HG03196 (cell line): ENCODE results near the gene AUNIP.

Source experiments
- ATAC-seq: cut with Tn5 transposase; IDR thresholded peaks from one replicate; pipeline ENCODE4 v1.9.1; 2021; ENCODE audit not compliant: unreplicated experiment

AUNIP gene

DNA sequence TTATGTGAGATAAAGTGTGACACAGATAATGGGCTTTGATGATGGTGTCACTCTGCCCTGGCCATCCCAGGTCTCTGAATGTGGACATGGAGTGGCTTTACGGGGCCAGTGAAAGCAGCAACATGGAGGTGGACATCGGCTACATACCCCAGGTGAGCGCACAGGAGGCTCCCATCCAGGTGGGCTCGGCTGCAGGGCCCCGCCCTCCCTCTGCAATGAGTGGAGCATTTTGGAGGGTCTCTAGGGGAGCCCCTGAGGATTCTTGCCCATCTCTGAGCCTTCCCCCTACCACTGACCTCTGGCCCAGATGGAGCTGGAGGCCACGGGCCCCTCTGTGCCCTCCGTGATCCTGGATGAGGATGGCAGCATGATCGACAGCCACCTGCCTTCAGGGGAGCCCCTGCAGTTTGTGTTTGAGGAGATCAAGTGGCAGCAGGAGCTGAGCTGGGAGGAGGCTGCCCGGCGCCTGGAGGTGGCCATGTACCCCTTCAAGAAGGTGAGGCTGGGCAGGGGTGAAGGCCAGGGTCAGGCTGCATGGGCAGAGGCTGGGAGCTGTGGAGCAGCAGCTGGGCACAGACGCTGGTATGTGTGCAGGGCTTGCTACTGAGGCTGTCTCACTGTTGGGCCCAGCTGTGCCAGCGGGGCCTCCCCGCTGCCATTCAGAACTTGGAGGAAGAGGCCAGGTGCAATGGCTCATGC, 47.7 kb downstream of the AUNIP start:
- no peak for ATAC-seq

- ATAC-seq, result no peak
Measured at GRCh38 chr1:25810341-25811299, 48.6 kb downstream of the AUNIP start.

- ATAC-seq, result no peak
Measured at GRCh38 chr1:25809929-25810328, 49.3 kb downstream of the AUNIP start.

DNA sequence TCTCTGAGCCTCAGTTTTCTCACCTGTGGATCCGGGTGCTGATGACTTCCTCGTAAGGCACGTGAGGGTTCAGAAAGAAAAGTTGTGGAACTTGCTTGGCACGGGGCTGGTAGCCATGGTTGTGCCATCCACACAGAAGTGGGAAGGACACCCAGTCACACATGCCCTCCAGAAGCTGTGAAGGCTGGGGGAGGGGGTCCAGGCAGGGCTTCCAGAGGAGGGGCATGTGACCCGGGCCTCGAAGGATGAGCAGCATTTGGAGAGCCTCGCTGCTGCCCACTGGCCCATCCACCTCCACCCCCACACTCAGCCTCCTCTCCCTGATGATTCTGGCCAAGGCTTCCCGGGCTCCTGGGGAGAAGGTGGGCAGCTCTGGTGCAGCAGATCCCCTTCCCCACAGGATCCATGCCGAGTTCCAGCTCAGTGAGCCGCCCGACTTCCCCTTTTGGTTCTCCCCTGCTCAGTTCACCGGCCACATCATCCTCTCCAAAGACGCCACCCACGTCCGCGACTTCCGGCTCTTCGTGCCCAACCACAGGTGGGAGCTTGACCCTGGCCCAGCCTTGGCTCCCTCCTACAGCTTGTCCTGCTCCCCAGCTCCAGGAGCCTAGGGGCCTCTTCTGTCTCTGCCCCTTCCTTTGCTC, 49.9 kb downstream of the AUNIP start:
- ATAC-seq, result no peak

GRCh38 chr1:25808481-25809244, 50.6 kb downstream of the AUNIP start:
- ATAC-seq, result no peak

GRCh38 chr1:25807480-25808390, 51.5 kb downstream of the AUNIP start:
- ATAC-seq, result no peak

DNA sequence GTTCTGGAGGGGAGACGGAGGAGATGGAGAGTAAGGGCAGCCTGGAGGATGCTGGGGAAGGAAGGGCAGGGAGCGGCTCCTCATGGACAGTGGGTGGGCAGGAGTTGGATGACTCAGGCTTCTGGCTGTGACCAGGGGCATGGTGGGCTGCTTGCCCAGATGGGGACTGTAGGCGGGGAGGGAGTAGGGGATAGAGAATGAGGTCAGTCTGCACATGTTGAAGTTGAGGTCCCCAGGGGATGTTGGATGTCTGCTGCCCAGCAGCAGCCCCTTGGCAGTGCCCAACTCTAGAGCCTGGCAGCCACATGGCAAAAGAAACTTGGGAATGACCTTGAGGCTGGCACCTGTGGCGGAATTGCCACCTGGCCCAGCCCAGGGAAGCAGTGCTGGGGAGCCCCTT, 52.8 kb downstream of the AUNIP start:
- no peak for ATAC-seq

DNA sequence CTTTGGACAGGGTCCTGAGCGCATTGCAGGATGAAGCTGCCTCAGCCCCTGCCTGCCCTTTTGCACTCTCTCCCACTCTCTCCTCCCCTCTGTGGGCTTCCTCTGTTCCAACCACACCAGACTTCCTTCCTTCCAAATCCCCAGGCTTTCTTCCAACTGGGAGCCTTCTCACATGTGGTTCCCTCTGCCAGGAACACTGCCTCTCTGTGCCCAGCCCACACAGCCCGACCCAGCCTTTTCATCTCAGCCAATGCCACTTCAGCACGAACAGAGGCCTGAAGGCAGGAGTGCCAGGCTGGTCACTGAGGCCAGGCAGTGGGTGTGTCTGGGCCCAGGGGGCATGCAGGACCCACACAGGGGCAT, 53.4 kb downstream of the AUNIP start:
- ATAC-seq, result no peak

DNA sequence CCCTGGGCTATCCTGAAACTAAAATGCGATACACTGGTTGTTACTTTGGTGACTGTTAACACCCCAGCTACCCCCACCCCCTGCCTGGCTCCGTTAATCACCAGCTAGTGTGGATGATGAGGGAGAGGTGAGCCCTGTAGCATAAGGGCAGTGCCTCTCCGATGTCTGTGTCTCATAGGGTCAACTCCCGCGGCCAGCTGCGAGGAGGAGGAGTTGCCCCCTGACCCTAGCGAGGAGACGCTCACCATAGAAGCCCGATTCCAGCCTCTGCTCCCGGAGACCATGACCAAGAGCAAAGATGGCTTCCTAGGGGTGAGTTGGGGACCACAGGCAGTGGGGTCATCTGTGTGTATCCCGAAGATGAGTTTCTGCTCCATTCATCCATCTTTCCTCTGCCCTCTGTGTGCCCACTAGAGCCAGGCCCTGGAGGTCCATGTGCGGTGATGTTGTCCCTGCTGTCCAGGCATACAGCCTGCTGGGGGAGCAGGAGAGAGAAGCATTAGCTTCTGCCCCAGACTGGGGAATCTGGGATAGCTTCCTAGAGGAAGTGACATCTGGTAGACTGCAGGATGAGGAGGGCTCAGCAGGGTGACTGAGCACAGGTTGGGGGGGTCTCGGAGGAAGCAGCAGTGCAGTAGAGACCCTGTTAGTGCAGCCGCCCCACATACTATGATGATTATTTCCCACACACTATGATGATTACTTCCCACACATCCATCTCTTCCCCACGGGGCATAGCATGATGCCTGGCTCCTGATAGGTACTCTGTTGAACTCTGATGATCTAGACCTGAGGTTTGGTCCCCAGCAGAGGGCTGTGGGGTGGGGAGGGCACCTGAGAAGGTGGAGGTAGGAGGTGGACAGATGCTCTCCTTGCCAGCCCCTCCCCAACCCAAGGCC, 54.0 kb downstream of the AUNIP start:
- no peak for ATAC-seq

- no peak for ATAC-seq
Measured at GRCh38 chr1:25804244-25804963, 54.9 kb downstream of the AUNIP start.

DNA sequence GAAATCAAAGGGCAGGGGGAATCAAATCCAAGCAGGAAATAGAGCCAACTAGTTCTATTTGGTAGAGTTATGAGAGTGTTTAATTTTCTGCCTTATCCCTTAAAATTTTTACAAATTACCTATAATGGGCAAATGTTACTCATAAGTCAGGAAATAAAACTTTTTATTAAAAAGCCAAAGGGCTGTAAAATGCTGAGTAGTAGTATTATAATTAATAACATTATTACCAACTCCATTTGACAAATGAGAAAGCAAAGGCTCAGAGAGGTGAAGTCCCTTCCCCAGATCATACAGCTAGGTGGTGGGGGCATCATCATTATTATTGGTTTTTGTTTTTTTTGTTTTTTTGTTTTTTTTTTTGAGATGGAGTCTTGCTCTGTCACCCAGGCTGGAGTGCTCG, 55.9 kb downstream of the AUNIP start:
- ATAC-seq, result no peak

- ATAC-seq, result no peak
Measured at GRCh38 chr1:25802915-25803314, 56.3 kb downstream of the AUNIP start.

GRCh38 chr1:25800703-25801377, 58.4 kb downstream of the AUNIP start:
- ATAC-seq, result no peak

- ATAC-seq, result no peak
Measured at GRCh38 chr1:25799935-25800702, 59.1 kb downstream of the AUNIP start, which contains the start of gene SELENON. TSS of gene SELENON (plus strand) at chr1:25800193. CDS start at chr1:25800231, 38 bp downstream.

DNA sequence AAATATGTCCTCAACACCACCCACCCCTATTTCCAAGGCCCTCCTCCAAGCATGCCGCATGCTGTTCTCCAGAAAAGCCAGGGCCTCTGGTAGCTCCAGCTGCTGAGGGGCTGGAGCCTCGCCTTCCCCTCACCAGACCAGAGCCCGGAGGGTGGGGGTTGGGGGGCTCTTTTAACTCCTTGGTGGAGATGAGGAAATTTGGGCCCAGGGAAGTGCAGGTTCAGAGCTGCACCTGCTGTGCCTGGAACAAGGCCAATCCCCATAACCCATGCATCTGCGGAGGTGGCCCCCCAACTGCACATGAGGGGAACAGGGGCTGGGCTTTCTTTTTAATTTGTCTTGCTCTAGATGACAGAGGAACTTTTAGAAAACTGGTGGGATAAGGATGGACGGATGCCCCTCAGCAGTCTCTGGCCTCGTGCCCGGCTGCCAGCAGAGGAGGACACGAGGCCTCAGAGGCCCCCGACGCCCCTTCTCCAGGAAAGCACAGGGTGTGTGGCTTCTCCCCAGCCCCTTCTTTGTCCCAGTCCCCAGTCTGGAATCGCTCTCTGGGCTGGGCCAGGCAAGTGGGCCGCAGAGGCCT, 59.8 kb downstream of the AUNIP start:
- no peak for ATAC-seq

GRCh38 chr1:25798666-25799351, 60.4 kb downstream of the AUNIP start:
- ATAC-seq, result no peak
